ENCODE measurements around the gene P4HA2. TPM values are rescaled to one million over a fixed set of nuclear protein-coding genes. Genes with fewer than 3 reads are reported as not detected.

The P4HA2 gene
- total RNA-seq, 2 donors from 2014 or later: 53.7 to 79.6 TPM

- no peaks in the 10 kb centered on the region for H3K4me1 ChIP-seq
- DNase-seq: no peak
- H3K9me3 ChIP-seq: no peaks in the 10 kb centered on the region
- no peak overlapping the region for H3K27ac ChIP-seq
- TF ChIP-seq, protein P1, sequence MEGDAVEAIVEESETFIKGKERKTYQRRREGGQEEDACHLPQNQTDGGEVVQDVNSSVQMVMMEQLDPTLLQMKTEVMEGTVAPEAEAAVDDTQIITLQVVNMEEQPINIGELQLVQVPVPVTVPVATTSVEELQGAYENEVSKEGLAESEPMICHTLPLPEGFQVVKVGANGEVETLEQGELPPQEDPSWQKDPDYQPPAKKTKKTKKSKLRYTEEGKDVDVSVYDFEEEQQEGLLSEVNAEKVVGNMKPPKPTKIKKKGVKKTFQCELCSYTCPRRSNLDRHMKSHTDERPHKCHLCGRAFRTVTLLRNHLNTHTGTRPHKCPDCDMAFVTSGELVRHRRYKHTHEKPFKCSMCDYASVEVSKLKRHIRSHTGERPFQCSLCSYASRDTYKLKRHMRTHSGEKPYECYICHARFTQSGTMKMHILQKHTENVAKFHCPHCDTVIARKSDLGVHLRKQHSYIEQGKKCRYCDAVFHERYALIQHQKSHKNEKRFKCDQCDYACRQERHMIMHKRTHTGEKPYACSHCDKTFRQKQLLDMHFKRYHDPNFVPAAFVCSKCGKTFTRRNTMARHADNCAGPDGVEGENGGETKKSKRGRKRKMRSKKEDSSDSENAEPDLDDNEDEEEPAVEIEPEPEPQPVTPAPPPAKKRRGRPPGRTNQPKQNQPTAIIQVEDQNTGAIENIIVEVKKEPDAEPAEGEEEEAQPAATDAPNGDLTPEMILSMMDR (IDR thresholded peaks at IDR 0.05): no peak
- no peaks in the 10 kb centered on the region for H3K36me3 ChIP-seq
- no peak overlapping the region for H3K9ac ChIP-seq (ENCODE audit: low read depth in 2 of 2, low read length in 2 of 2)
- H3K4me3 ChIP-seq: no peak overlapping the region
- intact Hi-C loops (cut with DNase I): no loop called here
- H3K27me3 ChIP-seq: no peaks in the 10 kb centered on the region
Measured at GRCh38 chr5:132219981-132220380, 7.7 kb downstream of the P4HA2 start.

DNA sequence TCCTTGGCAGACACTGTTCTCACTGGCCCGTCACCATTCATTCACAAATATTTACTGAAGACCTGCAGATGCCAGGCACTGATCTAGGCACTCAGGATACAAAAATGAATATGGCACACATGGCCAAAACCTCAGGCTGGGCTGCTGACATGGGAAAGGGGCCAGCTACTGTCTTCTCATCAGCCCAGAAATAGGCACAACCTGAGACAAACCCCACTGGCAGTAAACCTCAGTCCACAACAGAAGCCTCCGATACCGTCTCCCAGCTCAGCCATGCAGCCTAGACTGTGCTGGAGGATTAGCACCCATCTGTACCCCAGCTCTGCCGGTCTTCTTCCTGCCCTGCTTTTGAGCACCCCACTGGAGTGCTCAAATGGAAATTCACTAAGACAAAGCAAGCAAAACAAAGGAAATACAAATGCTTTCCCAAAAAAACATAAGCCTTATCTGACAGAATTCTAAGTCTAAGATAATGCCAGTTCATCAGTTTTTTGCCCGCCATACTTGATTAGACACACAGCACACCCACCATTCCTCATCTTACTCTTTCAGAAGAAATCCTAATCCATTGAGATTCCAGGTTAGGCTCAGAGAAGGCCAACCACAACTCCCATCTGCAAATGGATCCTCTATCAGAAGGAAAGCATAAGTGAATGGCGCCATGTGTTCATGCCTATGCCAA, 8.2 kb downstream of the P4HA2 start:
- H3K9ac ChIP-seq (ENCODE audit: low read depth in 2 of 2, low read length in 2 of 2): no peak overlapping the region
- no peak overlapping the region for H3K4me3 ChIP-seq
- DNase-seq: no peak
- H3K9me3 ChIP-seq: no peaks in the 10 kb centered on the region
- H3K36me3 ChIP-seq: no peaks in the 10 kb centered on the region
- intact Hi-C loops (cut with DNase I): no loop called here
- no peaks in the 10 kb centered on the region for H3K4me1 ChIP-seq
- H3K27me3 ChIP-seq: no peaks in the 10 kb centered on the region
- no peak overlapping the region for H3K27ac ChIP-seq
- TF ChIP-seq, protein P1 (IDR thresholded peaks at IDR 0.05): no peak

DNA sequence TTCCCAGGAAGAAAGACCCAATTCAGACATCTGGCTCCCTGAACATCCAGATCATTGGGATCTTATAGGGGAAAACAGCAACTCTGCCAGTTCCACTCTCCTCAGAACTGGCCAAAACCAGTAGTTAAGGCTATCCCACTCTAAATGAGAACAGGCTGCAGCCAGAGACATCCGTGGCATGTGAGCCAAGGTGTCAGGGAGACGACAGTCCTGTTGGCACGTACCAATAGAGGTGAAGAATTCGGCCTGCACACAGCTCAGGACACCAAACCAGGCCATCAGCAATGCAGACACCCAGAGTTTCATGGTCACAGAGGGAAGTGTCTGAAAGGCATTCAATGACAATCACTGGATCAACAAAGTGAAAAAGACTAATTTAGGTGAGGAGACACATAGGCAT, 9.3 kb downstream of the P4HA2 start:
- no peaks in the 10 kb centered on the region for H3K9me3 ChIP-seq
- no peak overlapping the region for H3K4me3 ChIP-seq
- H3K27me3 ChIP-seq: no peaks in the 10 kb centered on the region
- DNase-seq: no peak
- H3K27ac ChIP-seq: no peak overlapping the region
- TF ChIP-seq, protein P1 (IDR thresholded peaks at IDR 0.05): no peak
- no peaks in the 10 kb centered on the region for H3K4me1 ChIP-seq
- no peak overlapping the region for H3K9ac ChIP-seq (ENCODE audit: low read depth in 2 of 2, low read length in 2 of 2)
- H3K36me3 ChIP-seq: no peaks in the 10 kb centered on the region
- intact Hi-C loops (cut with DNase I): no loop called here

DNA sequence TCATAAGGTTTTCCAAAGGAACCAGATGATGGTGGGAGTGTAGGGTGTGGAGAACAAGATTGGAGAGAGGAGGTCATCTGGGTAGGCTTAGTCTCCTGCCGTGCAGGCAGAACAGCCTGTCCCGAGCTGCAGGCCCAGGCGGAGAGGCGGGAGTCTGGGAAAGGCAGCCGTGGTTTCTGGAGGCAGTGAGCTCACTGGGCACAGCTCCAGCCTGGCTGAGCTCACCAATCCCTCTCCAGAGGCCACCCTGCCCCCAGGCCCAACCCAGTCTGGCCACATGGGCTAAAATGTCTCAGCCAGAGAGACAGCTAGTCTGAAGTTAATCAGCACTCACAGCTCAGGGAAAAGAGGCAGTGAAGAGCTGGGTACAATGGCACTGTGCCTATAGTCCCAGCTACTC, 12.3 kb downstream of the P4HA2 start:
- H3K9ac ChIP-seq (ENCODE audit: low read depth in 2 of 2, low read length in 2 of 2): no peak overlapping the region
- H3K4me3 ChIP-seq: no peak overlapping the region
- peak; percentile 66 for DNase-seq
- no peaks in the 10 kb centered on the region for H3K27me3 ChIP-seq
- H3K4me1 ChIP-seq: no peaks in the 10 kb centered on the region
- intact Hi-C loops (cut with DNase I): no loop called here
- no peak overlapping the region for H3K27ac ChIP-seq
- H3K9me3 ChIP-seq: no peaks in the 10 kb centered on the region
- TF ChIP-seq, protein P1 (IDR thresholded peaks at IDR 0.05): no peak
- no peaks in the 10 kb centered on the region for H3K36me3 ChIP-seq

- Histone ChIP-seq H3K27me3 (no peaks in the 10 kb centered on the region), H3K4me3 (no peak overlapping the region), H3K9ac (ENCODE audit: low read depth in 2 of 2, low read length in 2 of 2) (peak overlapping the region in 1 of 2 donors; percentile 4), H3K27ac (no peak overlapping the region), H3K36me3 (no peaks in the 10 kb centered on the region), H3K9me3 (no peaks in the 10 kb centered on the region), H3K4me1 (no peaks in the 10 kb centered on the region)
- TF ChIP-seq, protein P1 (IDR thresholded peaks at IDR 0.05): no peak
- no peak for DNase-seq
- intact Hi-C loops (cut with DNase I): no loop called here
Measured at GRCh38 chr5:132214491-132214890, 13.2 kb downstream of the P4HA2 start.

All from colonic mucosa (tissue), 4 donors.